ENCODE data around the gene MTA1. TPM values are rescaled to one million over a fixed set of nuclear protein-coding genes. Genes with fewer than 3 reads are reported as not detected.

The MTA1 gene
- total and polyA plus RNA-seq, 4 experiments from 2014 or later, result 1.5 to 123 (median 64.2) TPM

- no peak for DNase-seq
- H3K9me3 Mint-ChIP-seq, result peaks cover 0 to 2% (median 0%) of the 10 kb centered on the region in 8 donors
- ChIA-PET CTCF (ENCODE audit: partially characterized antibody) (interaction anchor here (1.5 to 3.1 kb wide), 4 partner anchors 9 to 76 kb away, joined by 3 to 20 read pairs (median 12); no protein-coding TSS in a partner anchor), POLR2A (ENCODE audit: partially characterized antibody) (interaction anchor here (3.2 kb wide), 1 partner anchor 42 kb away, joined by 29 read pairs; no protein-coding TSS in a partner anchor)
- Histone ChIP-seq H3K36me3 (ENCODE audit: insufficient read depth, low read length) (peaks cover 13% of the 10 kb centered on the region), H3K4me3 (ENCODE audit: low read length in 2 of 2) (no peak overlapping the region), H3K9me3 (ENCODE audit: control insufficient read depth in 1 of 2, low read length in 2 of 2) (no peaks in the 10 kb centered on the region), H3K27ac (ENCODE audit: low read depth, low read length) (no peak overlapping the region), H3K27me3 (ENCODE audit: insufficient read depth, low read length) (no peaks in the 10 kb centered on the region), H3K4me1 (ENCODE audit: insufficient read depth, low read length) (no peaks in the 10 kb centered on the region)
- no peak overlapping the region for H3K4me3 Mint-ChIP-seq
- intact Hi-C loops (cut with micrococcal nuclease), result loop anchor here (10.0 kb wide), 1 partner anchor 72 kb away; no protein-coding TSS in a partner anchor
- peaks cover 5 to 6% of the 10 kb centered on the region in 2 donors for H3K36me3 Mint-ChIP-seq
- H3K27me3 Mint-ChIP-seq, result no peaks in the 10 kb centered on the region
- H3K4me1 Mint-ChIP-seq, result peaks cover 0 to under 1% (median under 1%) of the 10 kb centered on the region in 4 donors
- no peak overlapping the region for H3K27ac Mint-ChIP-seq
Observed at GRCh38 chr14:105446971-105447370, 27.3 kb downstream of the MTA1 start.

- ChIA-PET CTCF (ENCODE audit: partially characterized antibody) (interaction anchor here (0.7 to 3.1 kb wide), 8 partner anchors 8 to 81 kb away, joined by 3 to 20 read pairs (median 4); partner anchors contain the start of gene CRIP1), POLR2A (ENCODE audit: partially characterized antibody) (interaction anchor here (0.9 to 3.2 kb wide), 6 partner anchors 24 to 77 kb away, joined by 3 to 29 read pairs (median 4); partner anchors contain the start of gene CRIP1)
- Mint-ChIP-seq H3K27ac (peak overlapping the region in 4 of 7 donors; percentile 15 to 60 (median 32)), H3K4me1 (no peaks in the 10 kb centered on the region), H3K36me3 (peaks cover 4 to 8% of the 10 kb centered on the region in 2 donors), H3K9me3 (peaks cover 0 to 2% (median 0%) of the 10 kb centered on the region in 8 donors), H3K4me3 (no peak overlapping the region), H3K27me3 (no peaks in the 10 kb centered on the region)
- Histone ChIP-seq H3K27ac (ENCODE audit: low read depth, low read length) (no peak overlapping the region), H3K4me3 (ENCODE audit: low read length in 2 of 2) (no peak overlapping the region), H3K4me1 (ENCODE audit: insufficient read depth, low read length) (no peaks in the 10 kb centered on the region), H3K9me3 (ENCODE audit: control insufficient read depth in 1 of 2, low read length in 2 of 2) (no peaks in the 10 kb centered on the region), H3K36me3 (ENCODE audit: insufficient read depth, low read length) (peaks cover 8% of the 10 kb centered on the region), H3K27me3 (ENCODE audit: insufficient read depth, low read length) (no peaks in the 10 kb centered on the region)
- DNase-seq, result no peak
- intact Hi-C loops (cut with micrococcal nuclease), result loop anchor here (1.0 to 10.0 kb wide), 3 partner anchors 33 to 73 kb away; no protein-coding TSS in a partner anchor
Observed at GRCh38 chr14:105447651-105448640, 28.3 kb downstream of the MTA1 start.

- peak overlapping the region in 2 of 7 donors; percentile 15 to 42 for H3K27ac Mint-ChIP-seq
- CTCF ChIA-PET (ENCODE audit: partially characterized antibody), result interaction anchor here (0.7 to 3.1 kb wide), 7 partner anchors 18 to 80 kb away, joined by 3 to 20 read pairs (median 4); partner anchors contain the start of gene CRIP1
- intact Hi-C loops (cut with micrococcal nuclease), result loop anchor here (1.0 to 10.0 kb wide), 3 partner anchors 32 to 74 kb away; no protein-coding TSS in a partner anchor
Observed at GRCh38 chr14:105448706-105449111, 29.1 kb downstream of the MTA1 start.

GRCh38 chr14:105449276-105450122, 29.9 kb downstream of the MTA1 start:
- intact Hi-C loops (cut with micrococcal nuclease), result loop anchor here (2.0 to 10.0 kb wide), 2 partner anchors 31 to 75 kb away; no protein-coding TSS in a partner anchor

More at GRCh38 chr14:105448706-105449111, 29.1 kb downstream of the MTA1 start:
- DNase-seq, result peak; percentile 52 to 77 (median 64)
- no peaks in the 10 kb centered on the region for H3K9me3 ChIP-seq (ENCODE audit: control insufficient read depth in 1 of 2, low read length in 2 of 2)
- Mint-ChIP-seq H3K27me3 (no peaks in the 10 kb centered on the region), H3K4me3 (no peak overlapping the region), H3K4me1 (no peaks in the 10 kb centered on the region), H3K36me3 (peaks cover 4 to 13% of the 10 kb centered on the region in 2 donors), H3K9me3 (peaks cover 0 to 2% (median 0%) of the 10 kb centered on the region in 8 donors)
- no peaks in the 10 kb centered on the region for H3K4me1 ChIP-seq (ENCODE audit: insufficient read depth, low read length)
- H3K27me3 ChIP-seq (ENCODE audit: insufficient read depth, low read length), result no peaks in the 10 kb centered on the region
- H3K36me3 ChIP-seq (ENCODE audit: insufficient read depth, low read length), result peaks cover 8% of the 10 kb centered on the region
- no peak overlapping the region for H3K27ac ChIP-seq (ENCODE audit: low read depth, low read length)
- no peak overlapping the region for H3K4me3 ChIP-seq (ENCODE audit: low read length in 2 of 2)
- POLR2A ChIA-PET (ENCODE audit: partially characterized antibody), result interaction anchor here (0.9 to 3.2 kb wide), 6 partner anchors 23 to 78 kb away, joined by 3 to 29 read pairs (median 4); partner anchors contain the start of gene CRIP1

GRCh38 chr14:105450123-105450505, 30.5 kb downstream of the MTA1 start:
- Mint-ChIP-seq H3K36me3 (peaks cover 4 to 17% of the 10 kb centered on the region in 2 donors), H3K9me3 (peaks cover 0 to 2% (median 0%) of the 10 kb centered on the region in 8 donors), H3K27me3 (no peaks in the 10 kb centered on the region), H3K27ac (no peak overlapping the region), H3K4me1 (no peaks in the 10 kb centered on the region), H3K4me3 (no peak overlapping the region)
- Histone ChIP-seq H3K4me3 (ENCODE audit: low read length in 2 of 2) (no peak overlapping the region), H3K4me1 (ENCODE audit: insufficient read depth, low read length) (no peaks in the 10 kb centered on the region), H3K27ac (ENCODE audit: low read depth, low read length) (no peak overlapping the region), H3K27me3 (ENCODE audit: insufficient read depth, low read length) (no peaks in the 10 kb centered on the region), H3K36me3 (ENCODE audit: insufficient read depth, low read length) (peaks cover 12% of the 10 kb centered on the region), H3K9me3 (ENCODE audit: control insufficient read depth in 1 of 2, low read length in 2 of 2) (no peaks in the 10 kb centered on the region)
- no peak for DNase-seq
- CTCF ChIA-PET (ENCODE audit: partially characterized antibody), result interaction anchor here (1.0 to 1.5 kb wide), 2 partner anchors 32 to 39 kb away, joined by 4 read pairs; no protein-coding TSS in a partner anchor
- intact Hi-C loops (cut with micrococcal nuclease), result no loop called here
- POLR2A ChIA-PET (ENCODE audit: partially characterized antibody), result no interaction called here

More at GRCh38 chr14:105449276-105450122, 29.9 kb downstream of the MTA1 start:
- no peak overlapping the region for H3K27ac ChIP-seq (ENCODE audit: low read depth, low read length)
- no peaks in the 10 kb centered on the region for H3K27me3 Mint-ChIP-seq
- no peaks in the 10 kb centered on the region for H3K4me1 ChIP-seq (ENCODE audit: insufficient read depth, low read length)
- no peak for DNase-seq
- no peak overlapping the region for H3K27ac Mint-ChIP-seq
- peaks cover 12% of the 10 kb centered on the region for H3K36me3 ChIP-seq (ENCODE audit: insufficient read depth, low read length)
- no peak overlapping the region for H3K4me3 ChIP-seq (ENCODE audit: low read length in 2 of 2)
- CTCF ChIA-PET (ENCODE audit: partially characterized antibody), result interaction anchor here (1.0 to 1.5 kb wide), 2 partner anchors 33 to 40 kb away, joined by 4 read pairs; no protein-coding TSS in a partner anchor
- POLR2A ChIA-PET (ENCODE audit: partially characterized antibody), result no interaction called here
- H3K4me1 Mint-ChIP-seq, result no peaks in the 10 kb centered on the region
- H3K9me3 Mint-ChIP-seq, result peaks cover 0 to 2% (median 0%) of the 10 kb centered on the region in 8 donors
- no peaks in the 10 kb centered on the region for H3K27me3 ChIP-seq (ENCODE audit: insufficient read depth, low read length)
- H3K9me3 ChIP-seq (ENCODE audit: control insufficient read depth in 1 of 2, low read length in 2 of 2), result no peaks in the 10 kb centered on the region
- peaks cover 4 to 17% of the 10 kb centered on the region in 2 donors for H3K36me3 Mint-ChIP-seq
- no peak overlapping the region for H3K4me3 Mint-ChIP-seq

GRCh38 chr14:105450864-105451720, 31.5 kb downstream of the MTA1 start:
- Mint-ChIP-seq H3K27ac (peak overlapping the region in 1 of 7 donors; percentile 22), H3K27me3 (no peaks in the 10 kb centered on the region), H3K4me3 (no peak overlapping the region), H3K4me1 (no peaks in the 10 kb centered on the region), H3K9me3 (peaks cover 0 to 2% (median 0%) of the 10 kb centered on the region in 8 donors), H3K36me3 (peaks cover 4 to 22% of the 10 kb centered on the region in 2 donors)
- intact Hi-C loops (cut with micrococcal nuclease), result no loop called here
- no peak overlapping the region for H3K4me3 ChIP-seq (ENCODE audit: low read length in 2 of 2)
- no peaks in the 10 kb centered on the region for H3K27me3 ChIP-seq (ENCODE audit: insufficient read depth, low read length)
- peaks cover 12% of the 10 kb centered on the region for H3K36me3 ChIP-seq (ENCODE audit: insufficient read depth, low read length)
- H3K27ac ChIP-seq (ENCODE audit: low read depth, low read length), result no peak overlapping the region
- DNase-seq, result no peak
- CTCF ChIA-PET (ENCODE audit: partially characterized antibody), result interaction anchor here (1.5 kb wide), 1 partner anchor 31 kb away, joined by 4 read pairs; no protein-coding TSS in a partner anchor
- POLR2A ChIA-PET (ENCODE audit: partially characterized antibody), result interaction anchor here (0.9 to 1.1 kb wide), 2 partner anchors 11 to 38 kb away, joined by 3 read pairs; no protein-coding TSS in a partner anchor
- H3K4me1 ChIP-seq (ENCODE audit: insufficient read depth, low read length), result no peaks in the 10 kb centered on the region
- H3K9me3 ChIP-seq (ENCODE audit: control insufficient read depth in 1 of 2, low read length in 2 of 2), result no peaks in the 10 kb centered on the region
